SK-N-SH treated with all-trans-retinoic acid at 6 μM for 48 hours (cell line): Measurements from ENCODE around the gene ARID2.

Experiments used
- ATAC-seq: fragments of 200-7000 bp; cut with Tn5 transposase; 3 replicates; pipeline ENCODE4 v1.9.1; 2020; ENCODE audit warnings: mild to moderate bottlenecking, moderate library complexity
- ARNTL ChIP-seq: fragments of 450-650 bp; formaldehyde crosslinking; IDR thresholded peaks from 2 replicates; pipeline ENCODE4 v1.5.0; 2020; ENCODE audit warnings: low read depth, mild to moderate bottlenecking, moderate library complexity, borderline replicate concordance
- BACH2 ChIP-seq: fragments of 250-450 bp; sonication (Bioruptor Pico); IDR thresholded peaks from 2 replicates; pipeline ENCODE4 v1.9.0; 2021; ENCODE audit warnings: mild to moderate bottlenecking, borderline replicate concordance
- CSDC2 ChIP-seq: fragments of 250-450 bp; sonication (Bioruptor Pico); IDR thresholded peaks from 2 replicates; pipeline ENCODE4 v1.5.0; 2020; ENCODE audit warnings: mild to moderate bottlenecking, moderate library complexity
- ESRRG ChIP-seq: fragments of 250-450 bp; sonication (Bioruptor Pico); IDR thresholded peaks from 2 replicates; pipeline ENCODE4 v1.6.1; 2021; ENCODE audit warnings: mild to moderate bottlenecking
- GLIS3 ChIP-seq: fragments of 250-450 bp; sonication (Bioruptor Pico); IDR thresholded peaks from 2 replicates; pipeline ENCODE4 v1.5.0; 2020; ENCODE audit warnings: mild to moderate bottlenecking, moderate library complexity
- ISL1 ChIP-seq: fragments of 250-450 bp; sonication (Bioruptor Pico); IDR thresholded peaks from 2 replicates; pipeline ENCODE4 v2.1.2; 2022; ENCODE audit warnings: mild to moderate bottlenecking, moderate library complexity
- OSR1 ChIP-seq: fragments of 250-450 bp; sonication (Bioruptor Pico); IDR thresholded peaks from 2 replicates; pipeline ENCODE4 v1.8.0; 2022; ENCODE audit warnings: moderate library complexity, mild to moderate bottlenecking, inconsistent platforms
- PPARA ChIP-seq: fragments of 250-450 bp; sonication (Bioruptor Pico); IDR thresholded peaks from 2 replicates; pipeline ENCODE4 v1.5.0; 2020; ENCODE audit warnings: mild to moderate bottlenecking, borderline replicate concordance
- SNAI2 ChIP-seq: fragments of 250-450 bp; sonication (Bioruptor Pico); IDR thresholded peaks from 2 replicates; pipeline ENCODE4 v1.5.0; 2020; ENCODE audit warnings: mild to moderate bottlenecking, moderate library complexity
- TCF4 ChIP-seq: fragments of 250-450 bp; sonication (Bioruptor Pico); IDR thresholded peaks from 2 replicates; pipeline ENCODE4 v1.8.0; 2021; ENCODE audit warnings: mild to moderate bottlenecking, moderate library complexity, borderline replicate concordance
- TOX ChIP-seq: fragments of 250-450 bp; sonication (Bioruptor Pico); IDR thresholded peaks from 2 replicates; pipeline ENCODE4 v1.8.0; 2021; ENCODE audit warnings: mild to moderate bottlenecking, moderate library complexity, borderline replicate concordance
- ZC3H10 ChIP-seq: fragments of 250-450 bp; sonication (Bioruptor Pico); IDR thresholded peaks from 2 replicates; pipeline ENCODE4 v1.5.1; 2021; ENCODE audit warnings: mild to moderate bottlenecking, moderate library complexity
- ZFP3 ChIP-seq: fragments of 250-450 bp; sonication (Bioruptor Pico); IDR thresholded peaks from 2 replicates; pipeline ENCODE4 v1.5.0; 2020; ENCODE audit warnings: mild to moderate bottlenecking, moderate library complexity
- ZFP30 ChIP-seq: fragments of 450-650 bp; formaldehyde crosslinking; IDR thresholded peaks from 2 replicates; pipeline ENCODE4 v1.5.0; 2022; ENCODE audit warnings: mild to moderate bottlenecking, moderate library complexity
- ZNF70 ChIP-seq: fragments of 450-650 bp; formaldehyde crosslinking; IDR thresholded peaks from 2 replicates; pipeline ENCODE4 v1.5.0; 2020; ENCODE audit warnings: mild to moderate bottlenecking, moderate library complexity
- ZNF8 ChIP-seq: fragments of 450-650 bp; formaldehyde crosslinking; IDR thresholded peaks from 2 replicates; pipeline ENCODE4 v1.5.0; 2020; ENCODE audit warnings: mild to moderate bottlenecking, moderate library complexity
- TF ChIP-seq, protein P1 (sequence below): fragments of 250-450 bp; sonication (Bioruptor Pico); IDR thresholded peaks from 2 replicates; pipeline ENCODE4 v1.5.0; 2020; ENCODE audit warnings: mild to moderate bottlenecking, moderate library complexity
- TF ChIP-seq, protein P2 (sequence below): fragments of 250-450 bp; sonication (Bioruptor Pico); IDR thresholded peaks from 2 replicates; pipeline ENCODE4 v1.8.0; 2020; ENCODE audit warnings: mild to moderate bottlenecking, moderate library complexity, borderline replicate concordance
- TF ChIP-seq, protein P3 (sequence below): fragments of 250-450 bp; sonication (Bioruptor Pico); IDR thresholded peaks from 2 replicates; pipeline ENCODE4 v1.8.0; 2021; ENCODE audit warnings: low read depth, mild to moderate bottlenecking, moderate library complexity, borderline replicate concordance
- TF ChIP-seq, protein P4 (sequence below): fragments of 250-450 bp; sonication (Bioruptor Pico); IDR thresholded peaks from 2 replicates; pipeline ENCODE4 v1.5.1; 2020; ENCODE audit warnings: low read depth, mild to moderate bottlenecking, moderate library complexity
- TF ChIP-seq, protein P5 (sequence below): fragments of 250-450 bp; sonication (Bioruptor Pico); IDR thresholded peaks from 2 replicates; pipeline ENCODE4 v1.5.1; 2021; ENCODE audit warnings: mild to moderate bottlenecking, moderate library complexity

ARID2 gene

GRCh38 chr12:45785315-45785714, 55.8 kb downstream of the ARID2 start (continued):
- TF ChIP-seq ZFP30 (CRISPR knock-in tag): no peak
- TF ChIP-seq, protein P1, sequence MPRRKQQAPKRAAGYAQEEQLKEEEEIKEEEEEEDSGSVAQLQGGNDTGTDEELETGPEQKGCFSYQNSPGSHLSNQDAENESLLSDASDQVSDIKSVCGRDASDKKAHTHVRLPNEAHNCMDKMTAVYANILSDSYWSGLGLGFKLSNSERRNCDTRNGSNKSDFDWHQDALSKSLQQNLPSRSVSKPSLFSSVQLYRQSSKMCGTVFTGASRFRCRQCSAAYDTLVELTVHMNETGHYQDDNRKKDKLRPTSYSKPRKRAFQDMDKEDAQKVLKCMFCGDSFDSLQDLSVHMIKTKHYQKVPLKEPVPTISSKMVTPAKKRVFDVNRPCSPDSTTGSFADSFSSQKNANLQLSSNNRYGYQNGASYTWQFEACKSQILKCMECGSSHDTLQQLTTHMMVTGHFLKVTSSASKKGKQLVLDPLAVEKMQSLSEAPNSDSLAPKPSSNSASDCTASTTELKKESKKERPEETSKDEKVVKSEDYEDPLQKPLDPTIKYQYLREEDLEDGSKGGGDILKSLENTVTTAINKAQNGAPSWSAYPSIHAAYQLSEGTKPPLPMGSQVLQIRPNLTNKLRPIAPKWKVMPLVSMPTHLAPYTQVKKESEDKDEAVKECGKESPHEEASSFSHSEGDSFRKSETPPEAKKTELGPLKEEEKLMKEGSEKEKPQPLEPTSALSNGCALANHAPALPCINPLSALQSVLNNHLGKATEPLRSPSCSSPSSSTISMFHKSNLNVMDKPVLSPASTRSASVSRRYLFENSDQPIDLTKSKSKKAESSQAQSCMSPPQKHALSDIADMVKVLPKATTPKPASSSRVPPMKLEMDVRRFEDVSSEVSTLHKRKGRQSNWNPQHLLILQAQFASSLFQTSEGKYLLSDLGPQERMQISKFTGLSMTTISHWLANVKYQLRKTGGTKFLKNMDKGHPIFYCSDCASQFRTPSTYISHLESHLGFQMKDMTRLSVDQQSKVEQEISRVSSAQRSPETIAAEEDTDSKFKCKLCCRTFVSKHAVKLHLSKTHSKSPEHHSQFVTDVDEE (CRISPR knock-in tag): no peak

DNA sequence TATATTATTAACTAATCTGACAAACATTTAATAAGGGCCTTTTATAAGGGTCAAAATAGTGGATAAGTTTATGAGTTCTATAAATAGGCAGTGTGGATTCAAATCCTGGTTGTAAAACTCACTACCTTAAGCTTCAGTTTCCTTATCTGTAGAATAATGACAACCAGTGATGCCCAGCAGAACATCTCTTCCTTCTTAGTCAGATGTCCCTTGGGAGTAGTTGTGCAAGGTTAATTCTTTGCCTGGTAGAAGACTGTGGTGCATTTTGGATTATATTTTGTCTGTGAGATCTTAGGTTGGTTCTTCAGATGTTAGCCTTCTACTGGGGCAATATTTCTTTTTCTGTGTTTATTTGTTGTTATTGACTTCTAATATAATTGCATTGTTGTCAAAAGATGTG, 59.5 kb downstream of the ARID2 start:
- no peak; the same call in 2 of the 3 replicates for ATAC-seq
- TF ChIP-seq ZNF70 (CRISPR knock-in tag) (no peak), SNAI2 (CRISPR knock-in tag) (0 out of 2 replicates have a peak, but pooled peaks have one; percentile 38), ISL1 (0 out of 2 replicates have a peak, but pooled peaks have one; percentile 21), CSDC2 (CRISPR knock-in tag) (no peak), PPARA (no peak), BACH2 (CRISPR knock-in tag) (no peak), TCF4 (CRISPR knock-in tag) (no peak), ZNF8 (CRISPR knock-in tag) (no peak), GLIS3 (CRISPR knock-in tag) (no peak)
- TF ChIP-seq, protein P2, sequence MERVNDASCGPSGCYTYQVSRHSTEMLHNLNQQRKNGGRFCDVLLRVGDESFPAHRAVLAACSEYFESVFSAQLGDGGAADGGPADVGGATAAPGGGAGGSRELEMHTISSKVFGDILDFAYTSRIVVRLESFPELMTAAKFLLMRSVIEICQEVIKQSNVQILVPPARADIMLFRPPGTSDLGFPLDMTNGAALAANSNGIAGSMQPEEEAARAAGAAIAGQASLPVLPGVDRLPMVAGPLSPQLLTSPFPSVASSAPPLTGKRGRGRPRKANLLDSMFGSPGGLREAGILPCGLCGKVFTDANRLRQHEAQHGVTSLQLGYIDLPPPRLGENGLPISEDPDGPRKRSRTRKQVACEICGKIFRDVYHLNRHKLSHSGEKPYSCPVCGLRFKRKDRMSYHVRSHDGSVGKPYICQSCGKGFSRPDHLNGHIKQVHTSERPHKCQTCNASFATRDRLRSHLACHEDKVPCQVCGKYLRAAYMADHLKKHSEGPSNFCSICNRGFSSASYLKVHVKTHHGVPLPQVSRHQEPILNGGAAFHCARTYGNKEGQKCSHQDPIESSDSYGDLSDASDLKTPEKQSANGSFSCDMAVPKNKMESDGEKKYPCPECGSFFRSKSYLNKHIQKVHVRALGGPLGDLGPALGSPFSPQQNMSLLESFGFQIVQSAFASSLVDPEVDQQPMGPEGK (CRISPR knock-in tag): no peak
- TF ChIP-seq, protein P3, sequence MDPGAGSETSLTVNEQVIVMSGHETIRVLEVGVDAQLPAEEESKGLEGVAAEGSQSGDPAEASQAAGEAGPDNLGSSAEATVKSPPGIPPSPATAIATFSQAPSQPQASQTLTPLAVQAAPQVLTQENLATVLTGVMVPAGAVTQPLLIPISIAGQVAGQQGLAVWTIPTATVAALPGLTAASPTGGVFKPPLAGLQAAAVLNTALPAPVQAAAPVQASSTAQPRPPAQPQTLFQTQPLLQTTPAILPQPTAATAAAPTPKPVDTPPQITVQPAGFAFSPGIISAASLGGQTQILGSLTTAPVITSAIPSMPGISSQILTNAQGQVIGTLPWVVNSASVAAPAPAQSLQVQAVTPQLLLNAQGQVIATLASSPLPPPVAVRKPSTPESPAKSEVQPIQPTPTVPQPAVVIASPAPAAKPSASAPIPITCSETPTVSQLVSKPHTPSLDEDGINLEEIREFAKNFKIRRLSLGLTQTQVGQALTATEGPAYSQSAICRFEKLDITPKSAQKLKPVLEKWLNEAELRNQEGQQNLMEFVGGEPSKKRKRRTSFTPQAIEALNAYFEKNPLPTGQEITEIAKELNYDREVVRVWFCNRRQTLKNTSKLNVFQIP: no peak

DNA sequence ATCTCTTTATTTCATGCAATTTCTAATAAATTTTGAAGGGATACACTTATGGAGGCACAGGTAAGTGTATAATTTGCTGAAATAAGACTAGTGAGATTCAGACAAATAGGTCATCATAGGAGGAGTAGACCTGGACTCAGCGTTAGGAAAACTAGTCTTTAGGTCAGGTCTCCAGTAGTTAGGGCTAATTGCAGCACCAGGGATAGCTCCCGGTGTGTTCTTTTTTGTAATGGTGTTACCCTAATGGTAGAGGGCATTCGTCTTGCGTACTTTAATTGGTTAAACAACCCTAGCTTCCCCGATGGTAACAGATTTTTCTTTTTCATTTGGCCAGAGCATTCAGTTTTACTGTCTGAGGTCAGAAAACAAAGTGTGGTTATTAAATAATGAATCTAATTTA, 64.9 kb downstream of the ARID2 start:
- no peak for ATAC-seq
- no peak for TF ChIP-seq OSR1 (CRISPR knock-in tag)
- TF ChIP-seq ZC3H10 (CRISPR knock-in tag): no peak
- TF ChIP-seq, protein P4, sequence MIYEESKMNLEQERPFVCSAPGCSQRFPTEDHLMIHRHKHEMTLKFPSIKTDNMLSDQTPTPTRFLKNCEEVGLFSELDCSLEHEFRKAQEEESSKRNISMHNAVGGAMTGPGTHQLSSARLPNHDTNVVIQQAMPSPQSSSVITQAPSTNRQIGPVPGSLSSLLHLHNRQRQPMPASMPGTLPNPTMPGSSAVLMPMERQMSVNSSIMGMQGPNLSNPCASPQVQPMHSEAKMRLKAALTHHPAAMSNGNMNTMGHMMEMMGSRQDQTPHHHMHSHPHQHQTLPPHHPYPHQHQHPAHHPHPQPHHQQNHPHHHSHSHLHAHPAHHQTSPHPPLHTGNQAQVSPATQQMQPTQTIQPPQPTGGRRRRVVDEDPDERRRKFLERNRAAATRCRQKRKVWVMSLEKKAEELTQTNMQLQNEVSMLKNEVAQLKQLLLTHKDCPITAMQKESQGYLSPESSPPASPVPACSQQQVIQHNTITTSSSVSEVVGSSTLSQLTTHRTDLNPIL: no peak
- no peak for TF ChIP-seq CSDC2 (CRISPR knock-in tag)
- TF ChIP-seq SNAI2 (CRISPR knock-in tag): no peak
- TF ChIP-seq ZFP3 (CRISPR knock-in tag): no peak
- TF ChIP-seq GLIS3 (CRISPR knock-in tag): no peak
- TF ChIP-seq, protein P2 (CRISPR knock-in tag): no peak
- TF ChIP-seq TCF4 (CRISPR knock-in tag): no peak
- no peak for TF ChIP-seq PPARA
- no peak for TF ChIP-seq ARNTL (CRISPR knock-in tag)
- no peak for TF ChIP-seq ZNF8 (CRISPR knock-in tag)
- no peak for TF ChIP-seq ZNF70 (CRISPR knock-in tag)
- TF ChIP-seq ESRRG (CRISPR knock-in tag): no peak
- TF ChIP-seq TOX: no peak
- TF ChIP-seq, protein P3: no peak
- TF ChIP-seq, protein P5, sequence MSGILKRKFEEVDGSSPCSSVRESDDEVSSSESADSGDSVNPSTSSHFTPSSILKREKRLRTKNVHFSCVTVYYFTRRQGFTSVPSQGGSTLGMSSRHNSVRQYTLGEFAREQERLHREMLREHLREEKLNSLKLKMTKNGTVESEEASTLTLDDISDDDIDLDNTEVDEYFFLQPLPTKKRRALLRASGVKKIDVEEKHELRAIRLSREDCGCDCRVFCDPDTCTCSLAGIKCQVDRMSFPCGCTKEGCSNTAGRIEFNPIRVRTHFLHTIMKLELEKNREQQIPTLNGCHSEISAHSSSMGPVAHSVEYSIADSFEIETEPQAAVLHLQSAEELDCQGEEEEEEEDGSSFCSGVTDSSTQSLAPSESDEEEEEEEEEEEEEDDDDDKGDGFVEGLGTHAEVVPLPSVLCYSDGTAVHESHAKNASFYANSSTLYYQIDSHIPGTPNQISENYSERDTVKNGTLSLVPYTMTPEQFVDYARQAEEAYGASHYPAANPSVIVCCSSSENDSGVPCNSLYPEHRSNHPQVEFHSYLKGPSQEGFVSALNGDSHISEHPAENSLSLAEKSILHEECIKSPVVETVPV (CRISPR knock-in tag): no peak
- TF ChIP-seq BACH2 (CRISPR knock-in tag): no peak
